Fibroblast of pulmonary artery (primary cell): ENCODE data around the gene SLC7A14.

ENCODE experiments used
- DNase-seq: peaks from one replicate; pipeline ENCODE4 v3.0.0-alpha.2; 2010; ENCODE audit warnings: low read depth
- H3K4me3 ChIP-seq: replicated peaks from 2 replicates; pipeline ENCODE4 v1.5.1; 2011; ENCODE audit warnings: low read depth, mild to moderate bottlenecking, control low read depth, low read length, moderate library complexity
- CTCF ChIP-seq: IDR thresholded peaks from 2 replicates; pipeline ENCODE4 v1.5.1; 2011; ENCODE audit warnings: mild to moderate bottlenecking, control low read depth, low read length, inconsistent platforms; ENCODE audit errors: missing control alignments

The SLC7A14 gene

GRCh38 chr3:170480111-170480510 lies 105.8 kb downstream of the SLC7A14 start:
- H3K4me3 ChIP-seq = no peak overlapping the region
- no peak for DNase-seq
- no peak for TF ChIP-seq CTCF

DNA sequence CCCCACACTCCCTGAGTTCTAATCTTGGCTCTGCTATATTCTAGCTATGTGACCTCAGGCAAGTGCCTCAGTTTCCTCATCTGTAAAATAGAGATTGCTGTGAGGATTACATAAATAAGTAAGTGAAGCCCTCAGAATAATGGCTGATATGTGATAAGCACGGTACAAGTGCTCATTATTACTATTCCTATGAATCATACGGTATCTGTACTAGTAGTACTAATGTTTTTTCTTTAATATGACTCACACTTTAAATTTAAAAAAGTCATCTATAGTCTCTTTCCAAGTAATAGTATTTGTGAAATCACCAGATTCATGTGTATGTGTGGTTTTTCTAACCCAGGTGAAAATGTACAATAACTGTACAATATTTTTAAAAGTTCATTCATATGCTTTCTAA lies 108.5 kb downstream of the SLC7A14 start:
- DNase-seq = no peak
- H3K4me3 ChIP-seq = no peak overlapping the region
- no peak for TF ChIP-seq CTCF

- no peak for DNase-seq
- no peak overlapping the region for H3K4me3 ChIP-seq
- TF ChIP-seq CTCF = no peak
Observed at GRCh38 chr3:170476291-170476690, 109.6 kb downstream of the SLC7A14 start.

- no peak for TF ChIP-seq CTCF
- no peak for DNase-seq
- H3K4me3 ChIP-seq = no peak overlapping the region
Observed at GRCh38 chr3:170475092-170475685, 110.7 kb downstream of the SLC7A14 start.

- no peak overlapping the region for H3K4me3 ChIP-seq
- no peak for TF ChIP-seq CTCF
- DNase-seq = no peak
Observed at GRCh38 chr3:170473358-170473757, 112.5 kb downstream of the SLC7A14 start.

- H3K4me3 ChIP-seq = no peak overlapping the region
- TF ChIP-seq CTCF = no peak
- no peak for DNase-seq
Observed at GRCh38 chr3:170471149-170471548, 114.7 kb downstream of the SLC7A14 start.
